OCI-LY7 (cell line): ENCODE measurements around the gene FNBP1.

Source experiments
- CTCF ChIP-seq: fragments of 200-600 bp; sonication (generic); conservative IDR thresholded peaks from 2 replicates; pipeline ENCODE4 v1.5.1; 2014; ENCODE audit warnings: mild to moderate bottlenecking, antibody characterized with exemption, low read length, moderate library complexity, mixed read lengths
- EZH2phosphoT487 ChIP-seq: fragments of 200-600 bp; sonication (generic); IDR thresholded peaks from 2 replicates; pipeline ENCODE4 v1.6.1; 2018; ENCODE audit warnings: low read depth, borderline replicate concordance, mild to moderate bottlenecking, mixed run types, antibody characterized with exemption, low read length, moderate library complexity, mixed read lengths

GRCh38 chr9:129994882-129995281 lies 48.1 kb downstream of the FNBP1 start:
- TF ChIP-seq CTCF = no peak
- no peak for TF ChIP-seq EZH2phosphoT487
